IMR-90 (cell line): ENCODE data around the gene RPS2. TPM values are rescaled to one million over a fixed set of nuclear protein-coding genes. Genes with fewer than 3 reads are reported as not detected.

Source experiments
- ATAC-seq: fragments of 200-7000 bp; cut with Tn5 transposase; 2 replicates; pipeline ENCODE4 v1.9.1; 2020; ENCODE audit warnings: low read depth, mild to moderate bottlenecking, moderate library complexity
- BruUV-seq: library from RNA; stranded (reverse); fragments of 400-500 nt; replicated peaks from 2 replicates; lab custom pipeline; 2021; lab: Mats Ljungman, UMichigan
- CTCF ChIA-PET: fragments of 300-600 bp; formaldehyde crosslinking; extraction: SDS; loops from one replicate; lab custom pipeline; 2021; ENCODE audit warnings: antibody characterized with exemption; lab: Yijun Ruan, JAX
- POLR2A ChIA-PET: fragments of 300-600 bp; sonication (Branson Sonifier 250); formaldehyde crosslinking; loops from one replicate; lab custom pipeline; 2022; ENCODE audit warnings: antibody characterized with exemption; ENCODE audit not compliant: unreplicated experiment; lab: Charles Lee
- DNase-seq: peaks from one replicate; pipeline ENCODE4 v3.0.0; 2013
- H2AFZ ChIP-seq: replicated peaks from 2 replicates; pipeline ENCODE3; 2013; ENCODE audit warnings: low read length, mild to moderate bottlenecking; ENCODE audit not compliant: poor library complexity
- H2AK5ac ChIP-seq: 2 replicates; pipeline ENCODE4 v1.6.1; 2013; ENCODE audit warnings: low read depth, low read length, inconsistent platforms
- H2AK9ac ChIP-seq: replicated peaks from 2 replicates; pipeline ENCODE3; 2013; ENCODE audit warnings: mild to moderate bottlenecking, low read depth, low read length, moderate library complexity; ENCODE audit not compliant: poor library complexity
- H2BK120ac ChIP-seq: 2 replicates; pipeline ENCODE4 v1.6.1; 2013; ENCODE audit warnings: low read depth, low read length, inconsistent platforms
- H2BK15ac ChIP-seq: 3 replicates; pipeline ENCODE4 v1.6.1; 2013; ENCODE audit warnings: low read depth, low read length, inconsistent platforms
- H2BK20ac ChIP-seq: 2 replicates; pipeline ENCODE4 v1.6.1; 2013; ENCODE audit warnings: low read depth, mild to moderate bottlenecking, inconsistent platforms, low read length, moderate library complexity
- H2BK5ac ChIP-seq: 2 replicates; pipeline ENCODE4 v1.6.1; 2013; ENCODE audit warnings: mild to moderate bottlenecking, low read depth, low read length, inconsistent platforms; ENCODE audit not compliant: poor library complexity, severe bottlenecking
- H3K14ac ChIP-seq: replicated peaks from 2 replicates; pipeline ENCODE4 v1.6.1; 2013; ENCODE audit warnings: low read depth, low read length, inconsistent platforms
- H3K18ac ChIP-seq: 2 replicates; pipeline ENCODE4 v1.6.1; 2013; ENCODE audit warnings: low read depth, low read length, control low read depth
- H3K23ac ChIP-seq: 2 replicates; pipeline ENCODE4 v1.6.1; 2013; ENCODE audit warnings: low read depth, low read length, inconsistent platforms
- H3K27ac ChIP-seq: 2 replicates; pipeline ENCODE4 v1.5.1; 2013; ENCODE audit warnings: mild to moderate bottlenecking, control low read depth, low read length; ENCODE audit not compliant: insufficient read depth
- H3K27me3 ChIP-seq: 2 replicates; pipeline ENCODE4 v1.6.1; 2013; ENCODE audit warnings: low read length; ENCODE audit not compliant: control insufficient read depth, insufficient read depth
- H3K36me3 ChIP-seq: 2 replicates; pipeline ENCODE4 v1.6.1; 2013; ENCODE audit warnings: low read length, mixed read lengths; ENCODE audit not compliant: control insufficient read depth, insufficient read depth
- H3K4ac ChIP-seq: 2 replicates; pipeline ENCODE4 v1.6.1; 2013; ENCODE audit warnings: low read depth, low read length, inconsistent platforms
- H3K4me1 ChIP-seq: 2 replicates; pipeline ENCODE4 v1.6.1; 2013; ENCODE audit warnings: low read length, mixed read lengths; ENCODE audit not compliant: control insufficient read depth, insufficient read depth
- H3K4me2 ChIP-seq: 2 replicates; pipeline ENCODE4 v1.6.1; 2013; ENCODE audit warnings: low read depth, mild to moderate bottlenecking, control low read depth, low read length, moderate library complexity
- H3K4me3 ChIP-seq: 2 replicates; pipeline ENCODE4 v1.5.1; 2013; ENCODE audit warnings: low read depth, mild to moderate bottlenecking, control low read depth, low read length, moderate library complexity; ENCODE audit not compliant: insufficient read depth
- H3K56ac ChIP-seq: 2 replicates; pipeline ENCODE4 v1.6.1; 2013; ENCODE audit warnings: low read length, inconsistent platforms; ENCODE audit not compliant: insufficient read depth; ENCODE audit errors: extremely low read depth
- H3K79me1 ChIP-seq, 2 experiments: 2 replicates each; pipeline ENCODE4 v1.6.1; 2013; ENCODE audit warnings: low read length in 2 of 2, inconsistent platforms in 1 of 2, low read depth in 1 of 2
- H3K9ac ChIP-seq: 2 replicates; pipeline ENCODE4 v1.6.1; 2013; ENCODE audit warnings: low read depth, low read length, control low read depth
- H3K9me1 ChIP-seq: 2 replicates; pipeline ENCODE4 v1.6.1; 2013; ENCODE audit warnings: low read length, inconsistent platforms; ENCODE audit not compliant: insufficient read depth
- H3K9me3 ChIP-seq: 2 replicates; pipeline ENCODE4 v1.6.1; 2013; ENCODE audit warnings: low read length; ENCODE audit not compliant: control insufficient read depth, insufficient read depth
- H4K20me1 ChIP-seq: 2 replicates; pipeline ENCODE4 v1.6.1; 2013; ENCODE audit warnings: low read length, inconsistent platforms; ENCODE audit not compliant: insufficient read depth
- H4K5ac ChIP-seq: 2 replicates; pipeline ENCODE4 v1.6.1; 2013; ENCODE audit warnings: mild to moderate bottlenecking, low read depth, low read length, control low read depth
- H4K8ac ChIP-seq, 2 experiments: 2 replicates each; pipeline ENCODE4 v1.6.1; 2013; ENCODE audit warnings: low read depth in 2 of 2, low read length in 2 of 2, control low read depth in 1 of 2, inconsistent platforms in 1 of 2
- H4K91ac ChIP-seq: 2 replicates; pipeline ENCODE4 v1.6.1; 2013; ENCODE audit warnings: low read depth, low read length, inconsistent platforms; ENCODE audit not compliant: insufficient read depth
- MAZ ChIP-seq: IDR thresholded peaks from 2 replicates; pipeline ENCODE4 v1.6.1; 2012; ENCODE audit warnings: low read depth, mild to moderate bottlenecking, low read length, improper control_type of control experiment, moderate library complexity, borderline replicate concordance
- WGBS, 2 experiments: methylation state at CpG; one replicate each; pipeline versions ENCODE4 v1.1.5 to v1.1.7; 2013; ENCODE audit warnings: missing lambda C conversion rate in 2 of 2; ENCODE audit not compliant: insufficient read length in 1 of 2; ENCODE audit errors: extremely low coverage in 2 of 2; 5-methylcytosine and 5-hydroxymethylcytosine counted together
- dilution Hi-C: fragments of 300-500 bp; cut with HindIII; formaldehyde crosslinking; loops from one replicate; pipeline ENCODE4 v1.14.3; 2018; ENCODE audit warnings: low sequenced_read_pairs; ENCODE audit not compliant: unreplicated experiment
- in situ Hi-C: fragments of 300-500 bp; cut with MboI; formaldehyde crosslinking; loops from 3 replicates; pipeline ENCODE4 v1.14.3; 2019; ENCODE audit warnings: low sequenced_read_pairs, inconsistent platforms, mixed read lengths
- intact Hi-C: fragments of 100-400 bp; cut with micrococcal nuclease; formaldehyde crosslinking; loops from 2 replicates; pipeline ENCODE4 v1.10.0; 2022
- polyA plus RNA-seq, 3 experiments: library from polyadenylated mRNA; depleted of rRNA; stranded (reverse); fragments of >200 nt; gene quantifications; 2 replicates each; pipeline ENCODE4 v1.2.3, GENCODE V29; 2012; ENCODE audit warnings: low replicate concordance in 1 of 3
- total RNA-seq: library from RNA; depleted of rRNA; stranded (reverse); fragments of >200 nt; gene quantifications from 2 replicates; pipeline ENCODE4 v1.2.3, GENCODE V29; 2012
- TF ChIP-seq, protein P1 (sequence below): conservative IDR thresholded peaks from 2 replicates; pipeline ENCODE4 v1.5.1; 2012; ENCODE audit warnings: mild to moderate bottlenecking, low read depth, low read length, improper control_type of control experiment

Gene RPS2
- total and polyA plus RNA-seq, 2 of the 4 experiments (the other 2 are of a cell fraction) = 2,703 to 6,941 TPM

DNA sequence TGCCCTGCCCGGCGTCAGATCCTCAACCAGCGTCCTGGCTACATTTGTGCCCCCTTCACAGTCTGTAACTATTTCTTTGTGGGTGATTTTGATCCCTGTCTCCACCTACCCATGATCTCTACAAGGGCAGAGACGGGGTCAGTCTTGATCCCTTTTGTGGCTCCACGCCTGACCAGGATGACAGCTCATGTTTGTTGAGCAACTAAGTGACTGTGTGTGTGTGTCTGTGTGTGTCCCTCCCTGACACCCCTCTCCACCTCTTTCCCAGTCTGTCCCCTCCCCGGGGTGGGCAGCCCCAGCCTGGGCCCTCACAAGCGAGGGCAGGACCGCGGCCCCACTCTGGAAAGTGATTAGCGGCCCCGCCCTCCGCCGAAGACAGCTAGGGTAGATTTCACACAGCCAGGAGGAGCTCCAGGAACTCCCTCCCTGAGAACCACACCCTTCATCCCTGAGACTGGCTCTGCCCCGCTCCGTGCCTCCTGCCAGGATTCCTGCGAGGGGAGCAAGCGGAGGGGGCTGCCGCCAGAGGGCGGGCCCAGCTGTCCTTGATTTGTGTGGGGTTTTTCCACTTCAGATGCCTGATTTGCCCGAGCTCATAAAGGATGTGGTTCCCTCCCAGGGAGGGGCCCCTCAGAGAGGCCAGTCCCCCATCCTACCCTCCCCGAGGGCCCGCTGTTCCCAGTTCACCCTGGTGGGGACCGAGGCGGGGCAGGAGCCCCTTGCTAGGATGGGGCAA is 41.2 kb downstream of the RPS2 start:
- CTCF ChIA-PET = interaction anchor here (0.6 to 1.2 kb wide), 3 partner anchors 32 to 291 kb away, joined by 3 to 4 read pairs (median 3); partner anchors contain the start of genes NUBP2, PGP and SPSB3

More for the DNA sequence above, 41.2 kb downstream of the RPS2 start:
- peak overlapping the region; percentile 73 for H2AFZ ChIP-seq
- H3K79me1 ChIP-seq = no peaks in the 10 kb centered on the region
- no peak overlapping the region for H2BK20ac ChIP-seq
- no peak overlapping the region for H2AK5ac ChIP-seq
- DNase-seq (no peak), ATAC-seq (peak; percentile 56)
- H3K9ac ChIP-seq = no peak overlapping the region
- H3K27me3 ChIP-seq = peaks cover 58% of the 10 kb centered on the region
- TF ChIP-seq, protein P1, sequence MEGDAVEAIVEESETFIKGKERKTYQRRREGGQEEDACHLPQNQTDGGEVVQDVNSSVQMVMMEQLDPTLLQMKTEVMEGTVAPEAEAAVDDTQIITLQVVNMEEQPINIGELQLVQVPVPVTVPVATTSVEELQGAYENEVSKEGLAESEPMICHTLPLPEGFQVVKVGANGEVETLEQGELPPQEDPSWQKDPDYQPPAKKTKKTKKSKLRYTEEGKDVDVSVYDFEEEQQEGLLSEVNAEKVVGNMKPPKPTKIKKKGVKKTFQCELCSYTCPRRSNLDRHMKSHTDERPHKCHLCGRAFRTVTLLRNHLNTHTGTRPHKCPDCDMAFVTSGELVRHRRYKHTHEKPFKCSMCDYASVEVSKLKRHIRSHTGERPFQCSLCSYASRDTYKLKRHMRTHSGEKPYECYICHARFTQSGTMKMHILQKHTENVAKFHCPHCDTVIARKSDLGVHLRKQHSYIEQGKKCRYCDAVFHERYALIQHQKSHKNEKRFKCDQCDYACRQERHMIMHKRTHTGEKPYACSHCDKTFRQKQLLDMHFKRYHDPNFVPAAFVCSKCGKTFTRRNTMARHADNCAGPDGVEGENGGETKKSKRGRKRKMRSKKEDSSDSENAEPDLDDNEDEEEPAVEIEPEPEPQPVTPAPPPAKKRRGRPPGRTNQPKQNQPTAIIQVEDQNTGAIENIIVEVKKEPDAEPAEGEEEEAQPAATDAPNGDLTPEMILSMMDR = peak; percentile 41
- no peak for TF ChIP-seq MAZ
- H4K91ac ChIP-seq = no peak overlapping the region
- H3K23ac ChIP-seq = no peak overlapping the region
- no peaks in the 10 kb centered on the region; the same call in 1 of the 2 replicates for H3K9me3 ChIP-seq
- no peak overlapping the region for H3K4me3 ChIP-seq
- H2BK5ac ChIP-seq = no peak overlapping the region
- H3K4me1 ChIP-seq = no peaks in the 10 kb centered on the region
- peak overlapping the region; percentile 70 for H2AK9ac ChIP-seq
- no peak overlapping the region for H3K14ac ChIP-seq
- no peak overlapping the region for H4K8ac ChIP-seq
- no peaks in the 10 kb centered on the region for H4K20me1 ChIP-seq
- BruUV-seq = no TSS peak
- H3K18ac ChIP-seq = no peak overlapping the region
- POLR2A ChIA-PET = no interaction called here
- no peak overlapping the region for H3K4me2 ChIP-seq
- dilution Hi-C loops (no loop called here), intact Hi-C loops (no loop called here), in situ Hi-C loops (no loop called here)
- no peaks in the 10 kb centered on the region for H3K36me3 ChIP-seq
- H3K9me1 ChIP-seq = no peaks in the 10 kb centered on the region; the same call in 1 of the 2 replicates
- no peak overlapping the region for H2BK15ac ChIP-seq
- H3K4ac ChIP-seq = no peak overlapping the region
- H4K5ac ChIP-seq = no peak overlapping the region
- 20% methylated on average over 1 of the region's 24 CpGs; no CpG with 5 or more reads in 1 of the 2 experiments for WGBS, 2 experiments
- H2BK120ac ChIP-seq = no peak overlapping the region
- H3K27ac ChIP-seq = no peak overlapping the region
- H3K56ac ChIP-seq = no peak overlapping the region
